SH-SY5Y (cell line): ENCODE results near the gene GNAT1.

ENCODE experiments used
- GATA2 ChIP-seq: IDR thresholded peaks from 2 replicates; pipeline ENCODE4 v1.6.1; 2011; ENCODE audit warnings: mild to moderate bottlenecking, low read depth, low read length
- GATA3 ChIP-seq: IDR thresholded peaks from 2 replicates; pipeline ENCODE4 v1.6.1; 2011; ENCODE audit warnings: low read depth, mild to moderate bottlenecking, low read length, moderate library complexity

- TF ChIP-seq GATA3 (no peak), GATA2 (no peak)
These were observed 24.1 kb downstream of the GNAT1 start for GRCh38 chr3:50215529-50215928.
